GM21723 (cell line): Measurements from ENCODE around the gene ZNF254.
"Not testable (repeated sequence)": the region's sequence is repeated elsewhere in the genome, so short reads cannot be mapped to it uniquely, and the experiment has no call there.

Experiments
- ATAC-seq: cut with Tn5 transposase; IDR thresholded peaks from one replicate; pipeline ENCODE4 v1.9.1; 2021; ENCODE audit warnings: mild to moderate bottlenecking, moderate library complexity; ENCODE audit not compliant: unreplicated experiment

The ZNF254 gene

DNA sequence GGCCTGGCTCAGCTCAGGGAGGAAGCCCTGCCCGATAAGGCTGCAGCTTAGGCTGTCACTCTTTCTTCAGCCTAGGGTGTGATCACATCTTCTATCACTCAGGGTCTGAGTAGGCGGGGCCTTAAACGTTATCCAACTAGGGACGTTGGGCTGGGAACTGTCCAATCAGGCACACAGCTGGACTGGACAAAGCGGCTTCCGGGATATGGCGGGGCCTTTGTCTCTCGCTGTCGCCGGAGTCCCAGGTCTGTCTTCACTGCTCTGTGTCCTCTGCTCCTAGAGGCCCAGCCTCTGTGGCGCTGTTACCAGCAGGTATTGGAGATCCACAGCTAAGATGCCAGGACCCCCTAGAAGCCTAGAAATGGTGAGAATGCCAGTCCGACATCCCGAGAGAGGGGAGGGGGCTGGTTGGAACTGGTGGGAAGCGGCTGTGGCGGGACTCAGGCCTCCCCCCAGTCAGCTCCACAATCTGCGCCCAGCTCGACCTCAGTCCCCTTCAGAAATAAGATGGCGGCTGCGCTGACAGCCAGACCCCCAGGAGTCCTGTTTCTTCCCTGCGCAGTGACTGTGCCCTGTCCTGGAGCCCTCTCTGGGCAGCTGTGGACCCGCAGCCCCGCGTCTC, at the start of gene ZNF254:
Gene ZNF254 (plus strand): TSS at position 214 of the 622 bp plus-strand sequence. CDS start 121 bp downstream, at position 335.
- peak; percentile 99 for ATAC-seq

DNA sequence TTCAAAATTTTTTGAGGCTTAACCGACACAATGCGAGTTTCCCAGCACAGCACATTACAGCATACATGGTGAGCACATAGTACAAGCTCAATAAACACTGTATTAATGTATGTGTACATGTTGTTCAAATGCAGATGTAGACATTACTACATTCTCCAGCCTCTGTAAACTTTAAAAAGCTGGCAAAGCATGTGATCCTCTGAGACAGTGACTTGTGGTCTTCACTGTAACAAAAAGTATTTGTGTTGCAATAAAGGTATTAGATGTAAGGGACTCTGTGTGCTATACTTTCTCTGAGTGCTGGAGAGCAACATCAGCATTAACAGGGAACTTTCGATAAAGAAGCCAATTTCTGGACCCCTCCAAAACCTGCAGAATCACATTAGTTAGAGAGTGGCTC, 46.4 kb upstream of the ZNF254 start:
- no peak for ATAC-seq

GRCh38 chr19:24041326-24041725, 45.7 kb upstream of the ZNF254 start:
- not testable (repeated sequence) for ATAC-seq

- ATAC-seq = no peak
These were observed 40.4 kb upstream of the ZNF254 start for GRCh38 chr19:24046550-24046949.

DNA sequence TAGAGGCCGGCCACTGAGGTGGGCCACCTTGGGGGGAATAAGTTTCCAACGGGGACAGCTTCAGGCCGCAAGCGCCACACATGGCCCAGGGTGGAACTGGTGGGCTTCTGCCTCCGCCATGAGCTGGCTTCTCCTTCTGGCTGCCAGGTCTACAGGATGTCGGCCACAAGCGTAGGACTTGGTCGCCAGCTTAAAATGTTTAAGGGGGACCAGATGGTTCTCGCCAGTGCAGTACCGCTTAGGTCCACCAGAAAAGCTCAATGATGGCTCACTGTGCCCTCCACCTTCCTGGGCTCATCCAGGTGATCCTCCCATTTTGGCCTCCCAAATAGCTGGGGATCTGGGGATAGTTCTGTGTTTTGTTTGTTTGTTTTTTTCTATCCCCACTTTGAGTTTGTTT, 38.7 kb upstream of the ZNF254 start:
- no peak for ATAC-seq

- no peak for ATAC-seq
These were observed 37.5 kb upstream of the ZNF254 start for GRCh38 chr19:24049537-24049936.

DNA sequence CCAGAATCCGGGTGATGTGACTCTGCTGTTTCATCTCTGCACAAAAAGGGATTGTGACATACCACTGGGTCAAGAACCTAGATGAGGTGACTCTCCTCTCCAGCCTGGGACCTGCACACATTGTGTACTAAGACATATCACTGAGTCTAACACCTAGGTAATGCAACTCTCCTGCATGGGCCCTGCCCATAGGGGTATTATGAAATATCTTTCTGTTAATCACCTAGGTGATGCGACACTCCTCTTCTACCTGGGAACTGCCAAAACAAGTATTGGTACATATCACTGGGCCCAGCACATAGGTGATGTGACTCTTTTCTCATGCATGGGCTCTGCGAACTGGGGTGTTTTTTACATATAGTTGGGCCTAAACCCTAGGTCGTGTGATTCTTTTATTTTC, 35.5 kb upstream of the ZNF254 start:
- ATAC-seq = no peak

- ATAC-seq = no peak
These were observed 34.2 kb upstream of the ZNF254 start for GRCh38 chr19:24052811-24053210.

- ATAC-seq = no peak
These were observed 33.4 kb upstream of the ZNF254 start for GRCh38 chr19:24053601-24054000.

- ATAC-seq = no peak
These were observed 32.7 kb upstream of the ZNF254 start for GRCh38 chr19:24054044-24054935.

DNA sequence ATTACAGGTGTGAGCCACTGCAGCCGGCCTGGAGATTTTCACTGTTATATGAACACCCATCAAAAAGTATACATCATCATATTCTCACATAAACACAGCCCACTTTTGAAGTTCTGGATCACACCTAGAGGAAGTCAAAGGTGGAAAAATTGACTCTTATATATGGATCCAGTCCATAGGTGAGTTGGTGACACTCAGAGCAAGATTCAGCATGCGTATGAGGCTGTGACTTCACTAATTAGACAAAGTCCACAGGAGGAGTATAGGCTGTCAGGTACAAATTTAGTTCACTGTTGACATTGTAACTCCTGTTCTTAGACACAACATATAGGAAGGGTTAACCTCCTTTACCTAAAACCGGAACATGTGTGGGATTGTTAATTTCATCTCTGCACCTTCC, 31.4 kb upstream of the ZNF254 start:
- no peak for ATAC-seq

DNA sequence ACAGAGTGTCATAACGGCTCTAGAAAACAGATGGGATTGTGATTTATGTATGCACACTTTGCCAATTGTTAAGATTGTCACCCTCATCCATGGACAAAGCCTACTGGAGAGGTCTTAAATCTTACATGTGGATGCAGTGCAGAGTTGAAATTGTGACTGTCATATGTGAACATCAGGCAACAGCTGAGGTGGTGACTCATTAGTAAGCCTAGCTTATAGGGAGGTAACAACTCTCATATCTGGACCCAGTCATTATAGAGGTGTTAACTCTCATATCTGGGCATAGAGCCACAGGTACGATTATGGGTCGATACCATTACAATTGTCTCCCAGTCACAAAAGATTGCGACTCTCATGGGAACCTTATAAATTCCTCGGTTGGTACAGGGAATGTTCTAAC, 29.8 kb upstream of the ZNF254 start:
- no peak for ATAC-seq

GRCh38 chr19:24059563-24060295, 27.3 kb upstream of the ZNF254 start:
- ATAC-seq = no peak

DNA sequence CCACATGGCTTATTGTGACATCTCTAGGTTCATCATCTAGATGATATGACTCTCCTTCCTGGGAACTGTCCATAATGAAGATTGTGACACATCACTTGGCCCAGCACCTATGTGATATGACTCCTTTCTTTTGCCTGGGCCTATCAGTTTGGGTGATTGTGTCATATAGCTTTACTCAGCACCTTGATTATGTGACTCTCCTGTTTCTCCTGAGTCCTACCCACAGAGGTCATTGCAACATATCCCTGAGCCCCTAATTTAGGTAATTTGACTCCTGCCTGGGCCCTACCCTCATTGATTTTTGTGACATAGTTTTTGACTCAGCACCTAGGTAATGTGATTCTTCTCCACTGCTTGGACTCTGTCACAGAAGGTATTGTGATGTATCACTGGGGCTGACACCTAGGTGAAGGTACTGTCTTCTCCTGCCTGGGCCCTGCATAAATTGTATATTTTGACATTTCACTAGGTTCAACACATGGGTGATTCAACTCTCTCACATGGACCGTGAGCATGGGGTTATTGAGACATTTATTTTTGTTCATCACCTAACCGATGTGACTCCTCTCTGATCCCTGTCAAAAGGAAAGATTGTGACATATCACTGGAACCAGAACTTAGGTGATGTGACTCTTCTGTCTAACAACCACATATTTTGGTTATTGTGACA, 26.2 kb upstream of the ZNF254 start:
- ATAC-seq = no peak

DNA sequence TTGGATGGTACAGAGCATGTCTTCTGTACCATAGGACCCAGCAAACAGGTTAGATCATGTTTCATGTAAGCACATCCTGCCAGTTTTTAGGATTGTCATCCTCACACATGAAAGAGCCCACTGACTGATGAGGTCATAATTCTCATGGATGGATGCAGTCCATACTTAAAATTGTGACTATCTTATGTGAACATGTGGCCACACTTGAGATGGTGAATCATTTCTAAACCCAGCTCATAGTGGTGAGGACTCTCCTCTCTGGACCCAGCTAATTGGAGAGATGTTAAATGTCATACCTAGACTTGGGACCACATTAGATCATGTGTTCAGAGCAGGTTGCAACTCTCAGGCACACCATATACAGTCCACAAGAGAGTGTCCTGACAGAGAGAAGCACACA, 24.8 kb upstream of the ZNF254 start:
- no peak for ATAC-seq

DNA sequence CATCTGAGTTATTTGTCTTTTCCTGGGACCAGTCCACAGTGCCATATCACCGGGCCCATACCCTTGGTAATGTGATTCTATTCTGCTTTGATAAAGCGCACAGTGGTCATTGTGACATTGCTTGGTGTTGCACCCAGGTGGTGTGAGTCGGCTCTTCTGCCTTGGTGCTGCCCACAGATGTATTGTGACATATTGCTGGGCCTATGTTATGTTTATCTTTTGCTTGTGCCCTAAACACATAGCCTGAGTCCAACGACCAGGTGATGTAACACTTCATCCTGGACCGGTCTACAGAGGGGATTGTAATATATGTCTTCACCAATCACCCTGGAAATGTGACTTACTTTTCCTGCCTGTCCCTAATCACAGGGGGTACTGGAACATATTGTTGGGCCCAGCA, 23.7 kb upstream of the ZNF254 start:
- no peak for ATAC-seq

- ATAC-seq = no peak
These were observed 22.8 kb upstream of the ZNF254 start for GRCh38 chr19:24064175-24064574.

GRCh38 chr19:24065243-24065642, 21.7 kb upstream of the ZNF254 start:
- ATAC-seq = no peak

DNA sequence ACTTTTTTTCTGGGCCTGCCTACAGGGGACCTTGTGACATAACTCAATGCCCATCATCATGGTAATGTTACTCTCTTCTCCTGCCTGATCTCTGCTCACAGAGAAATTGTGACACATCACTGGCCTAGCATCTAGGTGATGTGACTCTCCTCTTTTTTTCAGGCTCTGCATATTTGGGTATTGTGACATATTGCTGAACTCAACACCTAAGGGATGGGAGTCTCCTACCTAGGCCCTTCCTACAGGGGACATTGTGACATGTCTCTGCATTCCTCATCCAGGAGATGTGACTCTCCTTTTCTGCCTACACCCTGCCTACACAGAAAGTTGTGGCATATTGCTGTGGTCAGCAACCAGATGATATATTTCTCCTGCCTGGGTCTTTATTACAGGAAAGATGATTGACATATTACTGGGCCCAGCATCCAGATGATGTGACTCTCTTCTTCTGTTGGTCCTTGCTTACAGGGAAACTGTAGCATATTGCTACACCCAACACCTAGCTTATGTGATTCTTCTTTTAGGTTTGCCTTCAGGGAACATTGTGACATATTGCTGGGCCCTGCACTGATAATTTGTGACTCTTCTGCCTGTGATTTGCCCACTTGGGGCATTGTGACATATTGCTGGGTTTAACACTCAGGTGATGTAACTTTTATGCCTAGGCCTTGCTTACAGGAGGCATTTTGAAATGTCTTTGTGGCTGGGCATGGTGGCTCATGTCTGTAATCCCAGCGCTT, 21.0 kb upstream of the ZNF254 start:
- no peak for ATAC-seq

GRCh38 chr19:24069905-24070657, 16.9 kb upstream of the ZNF254 start:
- no peak for ATAC-seq
